ENCODE measurements around the gene CCSER1. TPM values are rescaled to one million over a fixed set of nuclear protein-coding genes. Genes with fewer than 3 reads are reported as not detected.

CCSER1 gene
- total and polyA plus RNA-seq, 2 donors (not counting 1 experiment from before 2014, with no cell fraction given), result 10.7 to 39.5 TPM

DNA sequence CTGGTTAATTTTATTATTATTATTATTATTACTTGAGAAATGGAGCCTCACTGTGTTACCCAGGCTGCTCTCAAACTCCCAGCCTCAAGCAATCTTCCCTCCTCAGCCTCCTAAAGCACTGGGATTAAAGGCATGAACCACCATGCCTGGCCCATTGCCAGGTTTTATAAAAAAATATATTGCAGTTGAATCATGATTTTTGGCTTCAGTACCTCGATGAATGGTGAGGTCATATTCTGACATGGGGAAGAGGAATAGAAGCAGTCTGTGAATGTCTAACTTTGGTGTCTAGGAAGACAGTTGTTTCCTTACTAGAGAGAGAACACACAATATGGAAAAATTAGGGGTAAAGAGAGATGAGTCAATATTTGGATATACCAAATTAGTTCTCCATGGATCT lies 32.0 kb downstream of the CCSER1 start:
- intact Hi-C loops (cut with micrococcal nuclease), result no loop called here
- ChIA-PET POLR2A (no interaction called here), CTCF (no interaction called here)
- peaks cover 21% of the 10 kb centered on the region for H3K4me1 Mint-ChIP-seq
- no peaks in the 10 kb centered on the region for H3K27me3 ChIP-seq (replicated peaks in 1 of 4; ENCODE audit: control extremely low read depth in 1 of 4, control insufficient read depth in 3 of 4, insufficient read depth in 4 of 4, low read length in 3 of 4)
- 80% methylated on average over 1 of the region's 1 CpG for WGBS (ENCODE audit: insufficient coverage)
- H3K27ac Mint-ChIP-seq, result no peak overlapping the region
- H3K9me3 ChIP-seq (ENCODE audit: control extremely low read depth in 1 of 3, control insufficient read depth in 2 of 3, insufficient read depth in 1 of 3, low read length in 2 of 3), result peaks cover 0 to 7% (median 0%) of the 10 kb centered on the region in 3 donors
- no peaks in the 10 kb centered on the region for H3K27me3 Mint-ChIP-seq
- ATAC-seq (ENCODE audit: low read depth) (no peak), DNase-seq (no peak)
- H3K4me2 ChIP-seq (replicated peaks; ENCODE audit: low read depth, low read length, poor library complexity, severe bottlenecking), result no peak overlapping the region
- no peak overlapping the region for H3K9ac ChIP-seq (ENCODE audit: low read length)
- H3K4me3 ChIP-seq (ENCODE audit: control extremely low read depth in 1 of 5, extremely low read depth in 1 of 5, insufficient read depth in 1 of 5, low read depth in 2 of 5, low read length in 4 of 5), result no peak overlapping the region
- H3K27ac ChIP-seq (ENCODE audit: low read length in 2 of 2), result no peak overlapping the region
- H4K20me1 ChIP-seq (ENCODE audit: control insufficient read depth, insufficient read depth, low read length, poor library complexity, severe bottlenecking), result peaks cover 4% of the 10 kb centered on the region
- H3K9me3 Mint-ChIP-seq (ENCODE audit: insufficient read depth), result no peaks in the 10 kb centered on the region
- H2AFZ ChIP-seq (ENCODE audit: insufficient read depth, low read depth, low read length, poor library complexity, severe bottlenecking), result no peak overlapping the region
- H3K4me1 ChIP-seq (ENCODE audit: control insufficient read depth in 2 of 2, insufficient read depth in 2 of 2, low read length in 2 of 2), result peaks cover 0 to 7% of the 10 kb centered on the region in 2 donors
- no peak for TF ChIP-seq EZH2 (IDR thresholded peaks at IDR 0.05; ENCODE audit: borderline replicate concordance, insufficient read depth, low read depth, low read length, poor library complexity, severe bottlenecking)
- TF ChIP-seq, protein P1, sequence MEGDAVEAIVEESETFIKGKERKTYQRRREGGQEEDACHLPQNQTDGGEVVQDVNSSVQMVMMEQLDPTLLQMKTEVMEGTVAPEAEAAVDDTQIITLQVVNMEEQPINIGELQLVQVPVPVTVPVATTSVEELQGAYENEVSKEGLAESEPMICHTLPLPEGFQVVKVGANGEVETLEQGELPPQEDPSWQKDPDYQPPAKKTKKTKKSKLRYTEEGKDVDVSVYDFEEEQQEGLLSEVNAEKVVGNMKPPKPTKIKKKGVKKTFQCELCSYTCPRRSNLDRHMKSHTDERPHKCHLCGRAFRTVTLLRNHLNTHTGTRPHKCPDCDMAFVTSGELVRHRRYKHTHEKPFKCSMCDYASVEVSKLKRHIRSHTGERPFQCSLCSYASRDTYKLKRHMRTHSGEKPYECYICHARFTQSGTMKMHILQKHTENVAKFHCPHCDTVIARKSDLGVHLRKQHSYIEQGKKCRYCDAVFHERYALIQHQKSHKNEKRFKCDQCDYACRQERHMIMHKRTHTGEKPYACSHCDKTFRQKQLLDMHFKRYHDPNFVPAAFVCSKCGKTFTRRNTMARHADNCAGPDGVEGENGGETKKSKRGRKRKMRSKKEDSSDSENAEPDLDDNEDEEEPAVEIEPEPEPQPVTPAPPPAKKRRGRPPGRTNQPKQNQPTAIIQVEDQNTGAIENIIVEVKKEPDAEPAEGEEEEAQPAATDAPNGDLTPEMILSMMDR (IDR thresholded peaks at IDR 0.05), result no peak
- no peaks in the 10 kb centered on the region for H3K79me2 ChIP-seq (ENCODE audit: control insufficient read depth, insufficient read depth, low read length)
- H3K4me3 Mint-ChIP-seq, result no peak overlapping the region
- H3K36me3 ChIP-seq (replicated peaks in 1 of 2; ENCODE audit: control extremely low read depth in 1 of 2, control insufficient read depth in 1 of 2, extremely low read depth in 1 of 2, insufficient read depth in 2 of 2, low read length in 1 of 2), result no peaks in the 10 kb centered on the region

DNA sequence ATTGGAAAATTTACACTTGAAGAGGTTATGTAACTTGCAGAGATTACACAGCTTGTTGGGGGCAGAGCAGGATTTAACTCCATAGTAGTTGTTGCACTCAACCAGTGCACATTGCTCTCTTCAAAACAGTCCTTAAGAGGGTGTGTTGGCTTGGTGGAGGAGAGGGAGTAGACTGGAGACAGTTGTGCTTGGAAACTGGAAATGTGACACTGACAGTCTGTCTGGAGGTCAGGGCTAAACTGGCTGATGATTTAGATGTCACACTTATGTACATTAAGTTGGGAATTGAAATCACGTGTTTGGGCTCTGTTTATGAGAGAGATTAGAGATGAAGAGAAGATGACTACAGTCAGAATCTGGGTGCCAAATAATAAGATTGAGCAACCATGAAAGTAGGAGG lies 32.9 kb downstream of the CCSER1 start:
- intact Hi-C loops (cut with micrococcal nuclease), result no loop called here
- Histone ChIP-seq H3K4me2 (replicated peaks; ENCODE audit: low read depth, low read length, poor library complexity, severe bottlenecking) (no peak overlapping the region), H3K27me3 (replicated peaks in 1 of 4; ENCODE audit: control extremely low read depth in 1 of 4, control insufficient read depth in 3 of 4, insufficient read depth in 4 of 4, low read length in 3 of 4) (no peaks in the 10 kb centered on the region), H3K4me3 (ENCODE audit: control extremely low read depth in 1 of 5, extremely low read depth in 1 of 5, insufficient read depth in 1 of 5, low read depth in 2 of 5, low read length in 4 of 5) (no peak overlapping the region), H3K27ac (ENCODE audit: low read length in 2 of 2) (no peak overlapping the region), H3K9ac (ENCODE audit: low read length) (no peak overlapping the region), H4K20me1 (ENCODE audit: control insufficient read depth, insufficient read depth, low read length, poor library complexity, severe bottlenecking) (peaks cover 4% of the 10 kb centered on the region), H3K79me2 (ENCODE audit: control insufficient read depth, insufficient read depth, low read length) (no peaks in the 10 kb centered on the region), H2AFZ (ENCODE audit: insufficient read depth, low read depth, low read length, poor library complexity, severe bottlenecking) (no peak overlapping the region), H3K9me3 (ENCODE audit: control extremely low read depth in 1 of 3, control insufficient read depth in 2 of 3, insufficient read depth in 1 of 3, low read length in 2 of 3) (peaks cover 0 to 7% (median 0%) of the 10 kb centered on the region in 3 donors), H3K36me3 (replicated peaks in 1 of 2; ENCODE audit: control extremely low read depth in 1 of 2, control insufficient read depth in 1 of 2, extremely low read depth in 1 of 2, insufficient read depth in 2 of 2, low read length in 1 of 2) (no peaks in the 10 kb centered on the region), H3K4me1 (ENCODE audit: control insufficient read depth in 2 of 2, insufficient read depth in 2 of 2, low read length in 2 of 2) (peaks cover 0 to 7% of the 10 kb centered on the region in 2 donors)
- Mint-ChIP-seq H3K9me3 (ENCODE audit: insufficient read depth) (no peaks in the 10 kb centered on the region), H3K27me3 (no peaks in the 10 kb centered on the region), H3K4me3 (no peak overlapping the region), H3K27ac (no peak overlapping the region), H3K4me1 (peaks cover 21% of the 10 kb centered on the region)
- ATAC-seq (ENCODE audit: low read depth) (no peak), DNase-seq (no peak)
- ChIA-PET CTCF (no interaction called here), POLR2A (no interaction called here)
- no peak for TF ChIP-seq EZH2 (IDR thresholded peaks at IDR 0.05; ENCODE audit: borderline replicate concordance, insufficient read depth, low read depth, low read length, poor library complexity, severe bottlenecking)
- TF ChIP-seq, protein P1 (IDR thresholded peaks at IDR 0.05), result no peak
- 40% methylated on average over 1 of the region's 1 CpG for WGBS (ENCODE audit: insufficient coverage)

Measured in B cell (primary cell).